Neural cell (in vitro differentiated cells): Measurements from ENCODE around the gene YBX2.

Experiments used
- EZH2 ChIP-seq: fragments of 200-600, 300-800 bp; shearing (Covaris generic), sonication (generic); IDR thresholded peaks from 2 replicates; pipeline ENCODE4 v1.6.1; 2014; ENCODE audit warnings: antibody characterized with exemption, low read length, borderline replicate concordance, mild to moderate bottlenecking; ENCODE audit not compliant: insufficient read depth, poor library complexity, severe bottlenecking
- MXI1 ChIP-seq: fragments of 450-650 bp; conservative IDR thresholded peaks from 2 replicates; pipeline ENCODE4 v1.6.1; 2014; ENCODE audit warnings: antibody characterized with exemption, mild to moderate bottlenecking; ENCODE audit not compliant: poor library complexity, severe bottlenecking
- POLR2AphosphoS5 ChIP-seq: IDR thresholded peaks from 2 replicates; pipeline ENCODE4 v1.6.1; 2012
- RAD21 ChIP-seq: fragments of 450-650 bp; conservative IDR thresholded peaks from 2 replicates; pipeline ENCODE4 v1.6.1; 2014; ENCODE audit warnings: antibody characterized with exemption, mild to moderate bottlenecking, moderate library complexity
- SMC3 ChIP-seq: fragments of 450-650 bp; conservative IDR thresholded peaks from 2 replicates; pipeline ENCODE4 v1.6.1; 2014; ENCODE audit warnings: antibody characterized with exemption, mild to moderate bottlenecking, moderate library complexity; ENCODE audit not compliant: poor library complexity
- TF ChIP-seq, protein P1 (sequence below): fragments of 450-650 bp; IDR thresholded peaks from 2 replicates; pipeline ENCODE4 v1.5.1; 2014; ENCODE audit warnings: antibody characterized with exemption, mild to moderate bottlenecking, moderate library complexity; ENCODE audit not compliant: poor library complexity, severe bottlenecking

GRCh38 chr17:7313088-7313889 lies 18.9 kb upstream of the YBX2 start:
- no peak for TF ChIP-seq POLR2AphosphoS5
- TF ChIP-seq, protein P1, sequence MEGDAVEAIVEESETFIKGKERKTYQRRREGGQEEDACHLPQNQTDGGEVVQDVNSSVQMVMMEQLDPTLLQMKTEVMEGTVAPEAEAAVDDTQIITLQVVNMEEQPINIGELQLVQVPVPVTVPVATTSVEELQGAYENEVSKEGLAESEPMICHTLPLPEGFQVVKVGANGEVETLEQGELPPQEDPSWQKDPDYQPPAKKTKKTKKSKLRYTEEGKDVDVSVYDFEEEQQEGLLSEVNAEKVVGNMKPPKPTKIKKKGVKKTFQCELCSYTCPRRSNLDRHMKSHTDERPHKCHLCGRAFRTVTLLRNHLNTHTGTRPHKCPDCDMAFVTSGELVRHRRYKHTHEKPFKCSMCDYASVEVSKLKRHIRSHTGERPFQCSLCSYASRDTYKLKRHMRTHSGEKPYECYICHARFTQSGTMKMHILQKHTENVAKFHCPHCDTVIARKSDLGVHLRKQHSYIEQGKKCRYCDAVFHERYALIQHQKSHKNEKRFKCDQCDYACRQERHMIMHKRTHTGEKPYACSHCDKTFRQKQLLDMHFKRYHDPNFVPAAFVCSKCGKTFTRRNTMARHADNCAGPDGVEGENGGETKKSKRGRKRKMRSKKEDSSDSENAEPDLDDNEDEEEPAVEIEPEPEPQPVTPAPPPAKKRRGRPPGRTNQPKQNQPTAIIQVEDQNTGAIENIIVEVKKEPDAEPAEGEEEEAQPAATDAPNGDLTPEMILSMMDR = no peak
- no peak for TF ChIP-seq EZH2
- no peak for TF ChIP-seq SMC3
- TF ChIP-seq RAD21 = no peak
- no peak for TF ChIP-seq MXI1
